K562 (cell line): ENCODE measurements around the gene POLR3H. TPM values are rescaled to one million over a fixed set of nuclear protein-coding genes. Genes with fewer than 3 reads are reported as not detected.

ENCODE experiments used
- ATF3 ChIP-seq, 2 experiments: fragments of 450-650 bp in 1 of 2; sonication (generic) in 1 of 2; formaldehyde crosslinking in 1 of 2; IDR thresholded peaks in 1 of 2; conservative IDR thresholded peaks in 1 of 2; 2 replicates each; pipeline versions ENCODE4 v1.6.1 to v1.8.1; 2016 to 2023; ENCODE audit warnings: mild to moderate bottlenecking in 2 of 2, moderate library complexity in 2 of 2, inconsistent platforms in 1 of 2, missing genetic modification reagents in 1 of 2
- E2F6 ChIP-seq, 2 experiments: IDR thresholded peaks; 2 replicates each; pipeline ENCODE4 v1.6.1; 2011; ENCODE audit warnings: borderline replicate concordance in 1 of 2, control low read depth in 1 of 2, low read depth in 1 of 2, low read length in 1 of 2, mild to moderate bottlenecking in 1 of 2, mixed read lengths in 1 of 2, moderate library complexity in 1 of 2; ENCODE audit not compliant: insufficient read depth in 1 of 2, insufficient read length in 1 of 2, poor library complexity in 1 of 2, severe bottlenecking in 1 of 2; ENCODE audit errors: extremely low read depth in 1 of 2
- EHMT2 ChIP-seq: fragments of 450-650 bp; IDR thresholded peaks from 2 replicates; pipeline ENCODE4 v1.6.1; 2018; ENCODE audit warnings: antibody characterized with exemption
- GTF2A2 ChIP-seq: IDR thresholded peaks from 2 replicates; pipeline ENCODE4 v1.6.1; 2016; ENCODE audit warnings: mild to moderate bottlenecking, missing genetic modification characterization, missing compliant biosample characterization
- PKNOX1 ChIP-seq: fragments of 450-650 bp; IDR thresholded peaks from 2 replicates; pipeline ENCODE4 v1.6.1; 2016
- RBM15 ChIP-seq: fragments of 200-400 bp; formaldehyde crosslinking; IDR thresholded peaks from 2 replicates; pipeline ENCODE4 v1.6.1; 2018; ENCODE audit warnings: mild to moderate bottlenecking, low read length, moderate library complexity; ENCODE audit not compliant: insufficient read depth
- SREBF2 ChIP-seq: sonication (generic); formaldehyde crosslinking; IDR thresholded peaks from 2 replicates; pipeline ENCODE4 v1.4.0; 2020; ENCODE audit warnings: mild to moderate bottlenecking, missing genetic modification reagents
- STAT5B ChIP-seq: fragments of 250-450 bp; sonication (Bioruptor Pico); IDR thresholded peaks from 2 replicates; pipeline ENCODE4 v1.8.0; 2021; ENCODE audit warnings: mild to moderate bottlenecking, inconsistent platforms
- TCFL5 ChIP-seq: fragments of 250-450 bp; sonication (Bioruptor Pico); conservative IDR thresholded peaks from 2 replicates; pipeline ENCODE4 v1.6.1; 2021; ENCODE audit warnings: mild to moderate bottlenecking, moderate library complexity, matching md5 sums
- ZC3H4 ChIP-seq: sonication (generic); formaldehyde crosslinking; IDR thresholded peaks from 2 replicates; pipeline ENCODE4 v1.9.0; 2021; ENCODE audit warnings: missing genetic modification reagents, borderline replicate concordance
- ZNF232 ChIP-seq: sonication (generic); formaldehyde crosslinking; IDR thresholded peaks from 2 replicates; pipeline ENCODE4 v1.8.0; 2022; ENCODE audit warnings: mild to moderate bottlenecking, missing genetic modification reagents
- ZNF280A ChIP-seq: fragments of 450-650 bp; IDR thresholded peaks from 2 replicates; pipeline ENCODE4 v1.6.1; 2018; ENCODE audit warnings: mild to moderate bottlenecking, low read depth; ENCODE audit not compliant: partially characterized antibody
- ZNF449 ChIP-seq: fragments of 250-450 bp; sonication (Bioruptor Pico); IDR thresholded peaks from 2 replicates; pipeline ENCODE4 v1.8.0; 2022; ENCODE audit warnings: moderate library complexity, mild to moderate bottlenecking, inconsistent platforms
- ZNF507 ChIP-seq: conservative IDR thresholded peaks from 2 replicates; pipeline ENCODE4 v1.6.1; 2017; ENCODE audit warnings: missing genetic modification characterization, missing compliant biosample characterization
- ZNF668 ChIP-seq: fragments of 250-450 bp; sonication (Bioruptor Pico); IDR thresholded peaks from 2 replicates; pipeline ENCODE4 v1.8.0; 2022; ENCODE audit warnings: mild to moderate bottlenecking, inconsistent platforms
- polyA plus RNA-seq, 8 experiments: library from polyadenylated mRNA; depleted of rRNA in 4 of 8; stranded (reverse) in 5 of 8; unstranded in 3 of 8; fragments of >200 nt; fragmentation: Nextera tagmentation in 2 of 8; fragmentation: Illumina TruSeq in 1 of 8; extraction: Ambion mirVana in 2 of 8; extraction: Trizol in 1 of 8; gene quantifications; 2 replicates each; pipeline versions ENCODE4 v1.2.1 to v1.2.3, GENCODE V29; 2011 to 2014; ENCODE audit warnings: inconsistent platforms in 1 of 8, missing spikeins in 1 of 8
- total RNA-seq, 7 experiments: library from RNA; depleted of rRNA in 6 of 7; stranded (reverse); fragments of >200 nt in 6 of 7; fragmentation: Illumina TruSeq in 2 of 7; extraction: Trizol in 2 of 7; gene quantifications; 2 replicates each; pipeline versions ENCODE4 v1.2.1 to v1.2.3, GENCODE V29; 2011 to 2021; ENCODE audit warnings: low replicate concordance in 1 of 7
- TF ChIP-seq, protein P1 (sequence below): fragments of 250-450 bp; sonication (Bioruptor Pico); IDR thresholded peaks from 2 replicates; pipeline ENCODE4 v1.8.0; 2021; ENCODE audit warnings: mild to moderate bottlenecking, moderate library complexity
- TF ChIP-seq, protein P2 (sequence below): sonication (generic); IDR thresholded peaks from 2 replicates; pipeline ENCODE4 v1.6.1; 2016

The POLR3H gene
- total and polyA plus RNA-seq, 9 of the 15 experiments (the other 6 are each of a cell fraction or from before 2014, with no cell fraction given), result 5.3 to 48.4 (median 22.2) TPM

DNA sequence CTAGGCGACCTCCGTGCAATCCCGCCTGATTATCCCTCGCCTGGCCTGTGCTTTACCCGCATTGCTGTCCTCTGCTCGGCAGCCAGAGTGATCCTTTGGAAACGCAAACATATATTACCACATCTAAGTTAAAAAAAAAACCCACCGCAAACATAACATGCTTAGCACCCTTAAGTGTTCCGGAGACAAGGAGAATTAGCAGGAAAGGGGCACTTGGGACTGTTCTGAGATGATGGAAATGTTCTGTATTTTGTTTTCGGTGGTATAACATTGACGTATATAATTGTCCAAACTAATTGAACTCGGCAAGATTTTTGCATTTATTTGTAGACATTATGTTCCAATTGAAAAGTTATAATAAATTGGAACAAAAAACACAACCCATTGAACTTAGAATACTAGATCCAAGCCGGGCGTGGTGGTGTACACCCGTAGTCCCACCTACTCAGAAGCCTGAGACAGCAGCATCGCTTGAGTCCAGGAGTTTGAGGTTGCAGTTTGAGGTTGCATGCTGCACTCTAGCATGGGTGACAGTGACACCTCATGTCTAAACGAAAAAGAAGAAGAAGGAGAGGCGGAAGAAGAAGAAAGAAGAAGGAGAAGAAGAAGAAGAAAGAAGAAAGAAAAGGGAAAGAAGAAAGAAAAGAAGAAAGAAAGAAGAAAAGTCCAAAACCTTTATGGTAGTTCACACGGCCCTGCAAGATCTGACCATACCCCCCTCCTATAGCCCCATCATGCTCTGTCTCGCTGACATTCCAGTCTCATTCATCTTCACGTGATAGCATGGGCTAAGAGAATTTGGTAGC is 604 bp upstream of the POLR3H start (continued):
- TF ChIP-seq ZNF280A, result no peak
- TF ChIP-seq ATF3 (IDR thresholded peaks at IDR 0.05), result no peak
- TF ChIP-seq ATF3 (CRISPR knock-in tag; conservative IDR thresholded peaks at IDR 0.05), result no peak
- no peak for TF ChIP-seq ZNF668 (CRISPR knock-in tag)
- no peak for TF ChIP-seq ZNF507 (tag)
- no peak for TF ChIP-seq EHMT2
- TF ChIP-seq, protein P1, sequence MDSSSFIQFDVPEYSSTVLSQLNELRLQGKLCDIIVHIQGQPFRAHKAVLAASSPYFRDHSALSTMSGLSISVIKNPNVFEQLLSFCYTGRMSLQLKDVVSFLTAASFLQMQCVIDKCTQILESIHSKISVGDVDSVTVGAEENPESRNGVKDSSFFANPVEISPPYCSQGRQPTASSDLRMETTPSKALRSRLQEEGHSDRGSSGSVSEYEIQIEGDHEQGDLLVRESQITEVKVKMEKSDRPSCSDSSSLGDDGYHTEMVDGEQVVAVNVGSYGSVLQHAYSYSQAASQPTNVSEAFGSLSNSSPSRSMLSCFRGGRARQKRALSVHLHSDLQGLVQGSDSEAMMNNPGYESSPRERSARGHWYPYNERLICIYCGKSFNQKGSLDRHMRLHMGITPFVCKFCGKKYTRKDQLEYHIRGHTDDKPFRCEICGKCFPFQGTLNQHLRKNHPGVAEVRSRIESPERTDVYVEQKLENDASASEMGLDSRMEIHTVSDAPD (CRISPR knock-in tag), result no peak
- TF ChIP-seq ZNF232 (CRISPR knock-in tag), result no peak
- TF ChIP-seq TCFL5 (CRISPR knock-in tag), result no peak
- TF ChIP-seq GTF2A2 (tag), result no peak
- TF ChIP-seq SREBF2, result no peak
- TF ChIP-seq PKNOX1, result 0 out of 2 replicates have a peak, but pooled peaks have one; percentile 7
- TF ChIP-seq STAT5B (CRISPR knock-in tag), result no peak
- no peak for TF ChIP-seq ZC3H4
- TF ChIP-seq RBM15, result no peak
- TF ChIP-seq, protein P2, sequence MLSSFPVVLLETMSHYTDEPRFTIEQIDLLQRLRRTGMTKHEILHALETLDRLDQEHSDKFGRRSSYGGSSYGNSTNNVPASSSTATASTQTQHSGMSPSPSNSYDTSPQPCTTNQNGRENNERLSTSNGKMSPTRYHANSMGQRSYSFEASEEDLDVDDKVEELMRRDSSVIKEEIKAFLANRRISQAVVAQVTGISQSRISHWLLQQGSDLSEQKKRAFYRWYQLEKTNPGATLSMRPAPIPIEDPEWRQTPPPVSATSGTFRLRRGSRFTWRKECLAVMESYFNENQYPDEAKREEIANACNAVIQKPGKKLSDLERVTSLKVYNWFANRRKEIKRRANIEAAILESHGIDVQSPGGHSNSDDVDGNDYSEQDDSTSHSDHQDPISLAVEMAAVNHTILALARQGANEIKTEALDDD, result no peak
- peak in 1 of 2 experiments; percentile 27 for TF ChIP-seq E2F6 (IDR thresholded peaks at IDR 0.05; ENCODE audit: borderline replicate concordance in 1 of 2, extremely low read depth in 1 of 2, insufficient read depth in 1 of 2, insufficient read length in 1 of 2, low read depth in 1 of 2, low read length in 1 of 2, poor library complexity in 1 of 2, severe bottlenecking in 1 of 2)
- no peak for TF ChIP-seq ZNF449 (CRISPR knock-in tag)
